Embryonic facial prominence (tissue), 1 donor: ENCODE results near the gene TMEM256.

Experiments
- DNase-seq: peaks from one replicate; pipeline ENCODE4 v3.0.0-alpha.2; 2016; ENCODE audit errors: extremely low spot score

Gene TMEM256

GRCh38 chr17:7429722-7430121 is 25.8 kb upstream of the TMEM256 start:
- no peak for DNase-seq

DNA sequence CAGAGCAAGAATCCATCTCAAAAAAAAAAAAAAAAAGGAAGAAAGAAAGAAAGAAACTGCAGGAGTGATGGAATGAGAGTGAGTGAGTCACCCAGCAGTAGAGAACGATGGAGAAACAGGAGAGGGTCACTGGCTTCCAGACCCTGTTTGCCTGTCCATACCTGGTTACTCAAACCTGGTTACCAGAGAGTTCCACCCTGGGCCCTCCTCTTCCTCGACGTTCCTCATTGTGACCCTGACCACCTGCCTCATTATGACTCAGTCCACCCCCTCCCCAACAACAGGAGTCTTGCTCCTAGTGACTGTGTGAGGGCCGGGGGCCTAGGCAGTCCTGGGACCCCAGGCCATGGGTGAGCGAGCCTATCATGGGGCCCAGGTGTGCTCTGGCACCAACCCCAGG is 24.7 kb upstream of the TMEM256 start, which contains the start of gene SPEM3:
SPEM3 (plus strand) TSS at position 301 of the 400 bp plus-strand sequence; CDS start at position 347, 46 bp downstream.
- DNase-seq, result no peak

DNA sequence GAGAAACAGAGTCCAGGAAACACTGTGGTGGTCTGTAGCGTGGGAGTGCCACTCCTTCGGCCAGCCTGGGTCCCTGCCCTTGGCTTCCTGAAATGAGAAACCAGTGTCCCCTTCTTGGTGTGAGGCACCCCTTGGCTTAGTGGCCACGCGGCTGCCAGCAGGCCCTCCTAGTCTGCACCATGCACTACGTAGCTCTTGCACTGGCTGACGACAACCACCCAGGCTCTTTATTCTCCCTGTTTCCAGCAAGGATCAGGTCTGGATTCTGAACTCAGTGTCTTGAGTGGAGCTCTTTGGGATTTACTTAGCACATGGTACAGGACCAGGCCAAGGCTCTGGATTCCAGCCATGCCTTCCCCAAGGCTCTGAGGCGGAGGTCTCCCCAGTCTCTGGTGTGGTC is 23.7 kb upstream of the TMEM256 start:
- no peak for DNase-seq

DNA sequence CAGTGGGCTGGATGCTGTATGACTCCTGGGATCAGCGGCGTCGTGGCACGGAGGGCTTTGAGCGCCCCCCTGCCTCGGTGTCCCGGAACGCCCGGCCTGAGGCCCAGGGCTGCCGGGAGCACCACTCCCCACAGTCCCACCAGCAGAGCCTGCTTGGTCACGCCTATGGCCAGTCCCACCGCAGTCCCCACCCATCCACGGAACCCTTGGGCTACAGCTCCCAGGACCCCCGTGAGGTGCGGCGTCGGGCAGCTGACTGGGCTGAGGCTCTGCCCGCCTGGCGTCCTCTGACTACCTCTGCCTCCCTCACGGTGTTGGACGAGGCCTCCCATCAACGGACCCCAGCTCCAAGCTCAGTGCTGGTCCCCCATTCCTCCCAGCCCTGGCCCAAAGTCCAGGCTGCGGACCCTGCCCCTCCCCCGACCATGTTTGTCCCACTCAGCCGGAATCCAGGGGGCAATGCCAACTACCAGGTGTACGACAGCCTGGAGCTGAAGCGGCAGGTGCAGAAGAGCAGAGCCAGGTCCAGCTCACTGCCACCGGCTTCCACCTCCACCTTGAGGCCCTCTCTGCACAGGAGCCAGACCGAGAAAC is 23.1 kb upstream of the TMEM256 start:
- no peak for DNase-seq

DNA sequence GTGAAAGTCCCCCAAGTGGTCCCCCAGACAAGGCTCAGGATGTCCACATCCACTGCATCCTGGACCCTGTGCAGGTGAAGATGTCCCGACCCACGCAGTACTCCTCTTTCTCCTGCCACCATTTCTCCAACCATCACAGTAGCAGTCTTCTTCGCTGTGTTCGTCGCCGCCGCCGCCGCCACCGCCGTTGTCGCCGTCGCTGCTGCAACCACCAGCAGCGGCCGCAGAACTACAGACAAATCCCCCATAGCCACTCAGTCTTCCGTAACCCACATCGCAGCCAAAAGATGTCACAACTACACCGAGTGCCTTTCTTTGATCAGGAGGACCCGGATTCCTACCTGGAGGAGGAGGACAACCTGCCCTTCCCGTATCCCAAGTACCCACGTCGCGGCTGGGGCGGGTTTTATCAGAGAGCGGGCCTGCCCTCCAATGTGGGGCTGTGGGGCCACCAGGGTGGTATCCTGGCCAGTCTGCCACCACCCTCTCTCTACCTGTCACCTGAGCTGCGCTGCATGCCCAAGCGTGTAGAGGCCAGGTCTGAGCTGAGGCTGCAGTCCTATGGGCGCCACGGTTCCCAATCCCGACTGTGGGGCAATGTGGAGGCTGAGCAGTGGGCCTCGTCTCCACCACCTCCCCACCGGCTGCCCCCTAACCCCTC is 22.4 kb upstream of the TMEM256 start:
- no peak for DNase-seq

DNA sequence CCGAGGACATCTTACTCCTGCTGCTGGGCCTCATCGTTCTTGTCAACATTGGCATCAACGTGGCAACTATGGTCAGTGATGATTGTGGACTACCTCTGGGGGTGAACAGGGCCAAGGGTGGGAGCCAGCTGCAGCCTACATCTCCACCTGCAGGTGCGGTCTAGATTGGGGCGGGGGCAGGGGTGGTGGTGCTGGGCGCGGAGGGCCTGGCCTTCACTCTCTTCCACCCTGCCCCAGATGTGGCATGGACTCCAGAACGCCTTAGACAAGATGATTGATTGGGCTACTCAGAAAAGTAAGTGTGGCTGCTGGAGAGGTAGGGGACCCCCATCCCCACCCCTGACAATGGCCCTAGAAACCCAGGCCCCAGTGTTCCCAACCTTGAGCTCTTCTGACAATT is 21.9 kb upstream of the TMEM256 start:
- no peak for DNase-seq

- DNase-seq, result no peak
Measured at GRCh38 chr17:7425316-7425715, 21.4 kb upstream of the TMEM256 start, which contains the start of gene SPEM2. TSS of gene SPEM2 (plus strand) at chr17:7425616. CDS start at chr17:7425689, 73 bp downstream.

GRCh38 chr17:7423679-7424078 is 19.8 kb upstream of the TMEM256 start:
- DNase-seq, result no peak

GRCh38 chr17:7421186-7421585 is 17.3 kb upstream of the TMEM256 start:
- no peak for DNase-seq

DNA sequence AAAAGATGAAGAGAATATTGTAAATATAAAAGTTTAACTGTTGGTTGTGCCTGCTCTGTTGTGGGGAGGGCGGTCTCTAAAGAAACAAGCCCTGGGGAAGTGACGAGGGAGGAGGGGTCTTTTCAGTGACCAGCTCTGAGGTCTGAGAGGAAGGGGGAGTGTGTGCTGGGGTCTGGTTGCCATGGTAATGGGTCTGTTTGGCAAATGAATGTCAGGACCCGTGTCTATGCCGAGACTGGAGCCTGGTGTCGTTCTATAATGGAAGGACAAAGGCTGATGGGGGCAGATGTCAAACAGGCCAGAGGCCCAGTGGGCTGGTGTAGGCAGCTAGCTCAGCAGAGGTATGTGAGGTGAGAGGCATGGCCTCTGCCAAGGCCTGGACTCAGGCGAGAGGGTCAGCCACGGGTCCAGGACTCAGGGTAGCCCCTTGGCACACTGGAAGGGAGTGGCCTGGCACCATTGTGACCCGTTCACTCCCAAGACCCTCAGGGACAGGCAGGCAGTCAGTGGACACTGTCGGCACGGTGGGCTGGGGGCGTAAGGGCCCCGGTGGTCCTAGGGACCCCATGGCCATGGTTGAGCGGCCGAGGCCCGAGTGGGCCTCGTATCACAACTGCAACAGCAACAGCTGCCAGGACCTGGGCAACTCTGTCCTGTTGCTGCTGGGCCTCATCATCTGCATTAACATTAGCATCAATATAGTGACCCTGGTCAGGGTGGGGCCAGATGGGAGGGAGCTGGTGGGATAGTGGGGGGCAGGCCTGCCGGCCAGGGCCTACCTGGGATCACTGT is 16.1 kb upstream of the TMEM256 start, which contains the start of gene SPEM1:
SPEM1 (plus strand) TSS at position 506 of the 792 bp plus-strand sequence; CDS start at position 567, 61 bp downstream.
- no peak for DNase-seq

DNA sequence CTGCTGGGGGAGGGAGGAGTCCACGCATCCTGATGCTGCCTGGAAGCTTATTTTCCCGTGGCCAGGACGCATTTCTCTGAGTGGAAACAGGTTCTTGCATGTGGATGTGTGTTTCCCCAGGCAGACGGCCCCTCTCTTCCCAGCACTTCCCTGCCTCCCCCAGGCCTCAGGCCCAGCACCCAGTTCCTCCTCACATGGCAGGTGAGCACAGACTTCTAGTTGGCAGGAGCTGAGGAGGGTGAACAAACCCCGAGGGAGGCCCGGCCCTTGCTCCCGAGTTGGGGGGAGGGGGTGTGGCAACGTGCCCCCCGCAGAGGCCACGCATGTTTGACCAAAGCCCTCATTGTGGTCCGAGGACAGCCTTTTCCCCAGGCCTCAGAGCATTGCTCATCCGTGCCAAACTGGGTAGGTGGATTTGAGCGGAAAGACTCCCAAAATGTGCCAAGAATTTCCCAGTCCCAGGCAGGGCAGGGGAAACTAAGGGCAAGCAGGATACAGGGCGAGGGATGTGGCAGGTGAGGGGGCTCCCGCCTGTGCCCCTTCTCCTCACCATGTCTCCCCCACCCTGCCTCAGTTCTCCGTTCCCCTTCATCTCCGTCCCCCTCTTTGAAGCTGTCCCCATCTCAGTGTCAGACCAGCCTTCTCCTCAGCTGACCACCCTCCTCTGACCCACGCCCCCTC is 14.7 kb upstream of the TMEM256 start:
- DNase-seq, result no peak

DNA sequence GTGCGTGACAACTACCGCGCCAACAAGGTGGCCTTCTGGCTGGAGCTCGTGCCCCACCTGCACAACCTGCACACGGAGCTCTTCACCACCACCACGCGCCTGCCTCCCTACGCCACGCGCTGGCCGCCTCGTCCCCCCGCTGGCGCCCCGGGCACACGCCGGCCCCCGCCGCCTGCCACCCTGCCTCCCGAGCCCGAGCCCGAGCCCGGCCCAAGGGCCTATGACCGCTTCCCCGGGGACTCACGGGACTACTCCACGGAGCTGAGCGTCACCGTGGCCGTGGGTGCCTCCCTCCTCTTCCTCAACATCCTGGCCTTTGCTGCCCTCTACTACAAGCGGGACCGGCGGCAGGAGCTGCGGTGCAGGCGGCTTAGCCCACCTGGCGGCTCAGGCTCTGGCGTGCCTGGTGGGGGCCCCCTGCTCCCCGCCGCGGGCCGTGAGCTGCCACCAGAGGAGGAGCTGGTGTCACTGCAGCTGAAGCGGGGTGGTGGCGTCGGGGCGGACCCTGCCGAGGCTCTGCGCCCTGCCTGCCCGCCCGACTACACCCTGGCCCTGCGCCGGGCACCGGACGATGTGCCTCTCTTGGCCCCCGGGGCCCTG is 13.3 kb upstream of the TMEM256 start:
- no peak for DNase-seq

GRCh38 chr17:7416323-7416722 is 12.4 kb upstream of the TMEM256 start:
- no peak for DNase-seq

- no peak for DNase-seq
Measured at GRCh38 chr17:7415784-7416183, 11.9 kb upstream of the TMEM256 start.

- no peak for DNase-seq
Measured at GRCh38 chr17:7414837-7415236, 10.9 kb upstream of the TMEM256 start.

DNA sequence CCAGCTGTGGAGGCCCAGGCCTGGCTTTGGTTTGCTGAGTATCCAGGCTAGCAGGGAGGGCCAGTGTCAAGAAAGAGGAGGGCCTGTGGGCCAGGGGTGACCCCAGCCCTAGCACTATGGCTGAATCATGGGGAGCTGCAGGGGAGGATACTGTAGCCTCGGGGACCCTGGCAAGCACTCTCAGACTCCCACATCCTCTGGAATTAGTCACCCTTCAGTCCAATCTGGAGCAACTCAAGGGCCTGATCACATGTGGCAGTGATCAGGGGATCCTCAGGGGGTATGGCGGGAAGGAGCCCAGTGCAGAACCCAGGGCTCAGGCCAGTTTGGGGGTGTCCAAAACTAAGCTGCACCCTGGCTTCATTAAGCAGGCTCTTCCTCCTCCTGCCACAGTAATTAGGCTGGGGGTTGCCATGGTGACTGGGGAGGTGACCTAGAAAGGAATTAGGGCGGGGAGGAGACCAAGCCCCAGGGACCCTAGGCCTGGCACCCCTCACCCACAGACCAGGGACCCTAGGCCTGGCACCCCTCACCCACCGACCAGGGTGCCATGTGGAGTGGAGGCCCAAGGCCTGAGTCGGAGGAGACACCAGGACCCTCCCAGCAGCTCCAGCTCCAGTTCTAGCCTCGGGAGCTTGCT is 9.6 kb upstream of the TMEM256 start:
- no peak for DNase-seq

DNA sequence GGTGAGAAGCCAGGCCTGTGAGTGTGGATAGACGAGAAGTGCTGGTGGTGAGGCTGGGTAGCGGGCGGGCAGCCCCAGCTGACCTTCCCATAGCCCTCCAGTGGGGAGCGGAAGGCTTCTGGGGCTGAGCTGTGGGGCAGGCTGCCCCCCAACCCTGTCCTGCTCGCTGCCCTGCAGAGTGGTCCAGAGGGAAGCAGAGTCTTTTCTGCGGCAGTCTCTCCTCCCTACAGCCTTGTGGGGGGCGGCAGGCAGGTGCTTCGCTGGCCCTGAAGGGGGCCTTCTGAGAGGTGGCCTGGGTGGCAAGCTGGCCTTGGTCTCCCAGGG is 7.5 kb upstream of the TMEM256 start:
- DNase-seq, result no peak

GRCh38 chr17:7410634-7411426 is 6.9 kb upstream of the TMEM256 start:
- no peak for DNase-seq

DNA sequence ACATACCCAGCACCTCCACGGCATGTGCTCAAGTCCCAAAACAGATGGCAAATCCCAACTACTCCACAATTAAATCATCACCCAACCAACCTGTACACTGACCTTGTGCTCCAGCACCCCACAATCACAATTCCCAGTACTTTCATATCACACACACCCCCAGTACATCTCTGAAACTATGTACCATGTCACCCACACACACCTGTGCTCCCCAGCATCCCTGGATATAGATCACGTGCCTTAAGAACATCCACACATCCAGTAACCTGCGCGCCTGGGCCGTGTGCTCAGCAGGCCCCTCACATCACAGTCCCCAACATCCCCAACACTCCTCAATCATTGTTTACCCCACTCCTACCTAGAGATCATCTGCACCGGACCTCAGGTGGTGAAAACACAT is 5.8 kb upstream of the TMEM256 start:
- no peak for DNase-seq

- DNase-seq, result no peak
Measured at GRCh38 chr17:7408863-7409262, 5.0 kb upstream of the TMEM256 start.
